Activated CD4-positive, alpha-beta memory T cell treated with anti-CD3 and anti-CD28 coated beads, Interleukin-2, amount 10 ng/mL, durations not matched to agents 7 days and 5 days (primary cell): Measurements from ENCODE around the gene ARHGDIB. TPM values are rescaled to one million over a fixed set of nuclear protein-coding genes. Genes with fewer than 3 reads are reported as not detected.

Source experiments
- CTCF ChIA-PET: fragments of 350-600 bp; sonication (Branson Sonifier 250); formaldehyde crosslinking; loops from one replicate; lab custom pipeline; 2021; ENCODE audit warnings: antibody characterized with exemption, inconsistent platforms; lab: Charles Lee
- POLR2A ChIA-PET: fragments of 350-600 bp; sonication (Branson Sonifier 250); formaldehyde crosslinking; loops from one replicate; lab custom pipeline; 2021; ENCODE audit warnings: antibody characterized with exemption; lab: Charles Lee
- DNase-seq: peaks from one replicate; pipeline ENCODE4 v3.0.0-alpha.2; 2020
- H3K27ac Mint-ChIP-seq: one replicate; pipeline ENCODE4 v1.8.0; 2021; ENCODE audit warnings: mild to moderate bottlenecking, mixed read lengths
- H3K27me3 Mint-ChIP-seq: one replicate; pipeline ENCODE4 v1.8.0; 2021; ENCODE audit warnings: mixed read lengths
- H3K36me3 Mint-ChIP-seq: one replicate; pipeline ENCODE4 v1.8.0; 2021; ENCODE audit warnings: low read depth, mixed read lengths
- H3K4me1 Mint-ChIP-seq: one replicate; pipeline ENCODE4 v1.8.0; 2021; ENCODE audit warnings: mixed read lengths
- H3K4me3 Mint-ChIP-seq: one replicate; pipeline ENCODE4 v1.8.0; 2021; ENCODE audit warnings: mild to moderate bottlenecking, mixed read lengths
- H3K9me3 Mint-ChIP-seq: one replicate; pipeline ENCODE4 v1.8.0; 2021; ENCODE audit warnings: mixed read lengths
- total RNA-seq, 2 experiments: library from RNA; stranded (reverse); gene quantifications; one replicate each; pipeline ENCODE4 v1.2.3, GENCODE V29; 2021

Gene ARHGDIB
- total RNA-seq, 2 experiments from 2014 or later = 1,463 to 1,491 TPM

GRCh38 chr12:14921218-14921617 lies 40.2 kb downstream of the ARHGDIB start:
- no peak overlapping the region for H3K27ac Mint-ChIP-seq
- peaks cover 60% of the 10 kb centered on the region for H3K36me3 Mint-ChIP-seq
- H3K27me3 Mint-ChIP-seq = no peaks in the 10 kb centered on the region
- H3K9me3 Mint-ChIP-seq = no peaks in the 10 kb centered on the region
- POLR2A ChIA-PET = interaction anchor here (0.7 to 1.5 kb wide), 8 partner anchors 9 to 151 kb away, joined by 3 to 6 read pairs (median 3); no protein-coding TSS in a partner anchor
- no peak overlapping the region for H3K4me3 Mint-ChIP-seq
- no peak for DNase-seq
- H3K4me1 Mint-ChIP-seq = peaks cover 16% of the 10 kb centered on the region
- CTCF ChIA-PET = interaction anchor here (0.8 to 1.1 kb wide), 3 partner anchors 9 to 91 kb away, joined by 3 read pairs; no protein-coding TSS in a partner anchor

- Mint-ChIP-seq H3K27ac (no peak overlapping the region), H3K4me3 (no peak overlapping the region), H3K27me3 (no peaks in the 10 kb centered on the region), H3K4me1 (peaks cover 16% of the 10 kb centered on the region), H3K36me3 (peaks cover 66% of the 10 kb centered on the region), H3K9me3 (no peaks in the 10 kb centered on the region)
- ChIA-PET POLR2A (interaction anchor here (0.7 to 1.5 kb wide), 4 partner anchors 9 to 28 kb away, joined by 4 to 6 read pairs (median 4); partner anchors contain the start of gene ERP27), CTCF (interaction anchor here (0.8 to 1.1 kb wide), 3 partner anchors 10 to 92 kb away, joined by 3 read pairs; no protein-coding TSS in a partner anchor)
- DNase-seq = no peak
These were observed 40.8 kb downstream of the ARHGDIB start for GRCh38 chr12:14920475-14921126.

DNA sequence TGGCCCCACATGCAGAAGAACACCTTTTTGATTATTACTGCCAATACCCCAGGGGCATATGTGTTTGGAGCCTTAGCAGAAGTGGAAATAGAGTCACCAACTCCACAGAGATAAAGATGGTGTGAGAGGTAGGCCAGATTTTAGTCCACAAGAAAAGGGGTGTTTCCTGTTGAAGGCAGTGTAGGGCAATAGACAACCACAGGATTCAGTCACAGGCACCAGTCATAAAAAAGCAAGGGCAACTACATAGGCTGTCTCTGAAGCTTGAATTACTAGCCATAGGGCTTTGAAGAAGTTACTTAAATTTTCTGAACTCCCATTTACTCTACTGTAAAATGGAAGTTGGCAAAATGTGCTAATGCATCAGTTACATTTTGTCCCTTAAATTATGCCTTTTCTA lies 41.9 kb downstream of the ARHGDIB start:
- no peak overlapping the region for H3K27ac Mint-ChIP-seq
- POLR2A ChIA-PET = no interaction called here
- no peaks in the 10 kb centered on the region for H3K27me3 Mint-ChIP-seq
- H3K4me3 Mint-ChIP-seq = no peak overlapping the region
- peaks cover 78% of the 10 kb centered on the region for H3K36me3 Mint-ChIP-seq
- H3K9me3 Mint-ChIP-seq = no peaks in the 10 kb centered on the region
- CTCF ChIA-PET = no interaction called here
- H3K4me1 Mint-ChIP-seq = peaks cover 16% of the 10 kb centered on the region
- DNase-seq = no peak

GRCh38 chr12:14915736-14916135 lies 45.7 kb downstream of the ARHGDIB start:
- Mint-ChIP-seq H3K36me3 (peaks cover 89% of the 10 kb centered on the region), H3K9me3 (no peaks in the 10 kb centered on the region), H3K27ac (no peak overlapping the region), H3K4me3 (no peak overlapping the region), H3K27me3 (no peaks in the 10 kb centered on the region), H3K4me1 (peaks cover 14% of the 10 kb centered on the region)
- no peak for DNase-seq
- POLR2A ChIA-PET = no interaction called here
- CTCF ChIA-PET = interaction anchor here (1.1 kb wide), 1 partner anchor 80 kb away, joined by 3 read pairs; no protein-coding TSS in a partner anchor

DNA sequence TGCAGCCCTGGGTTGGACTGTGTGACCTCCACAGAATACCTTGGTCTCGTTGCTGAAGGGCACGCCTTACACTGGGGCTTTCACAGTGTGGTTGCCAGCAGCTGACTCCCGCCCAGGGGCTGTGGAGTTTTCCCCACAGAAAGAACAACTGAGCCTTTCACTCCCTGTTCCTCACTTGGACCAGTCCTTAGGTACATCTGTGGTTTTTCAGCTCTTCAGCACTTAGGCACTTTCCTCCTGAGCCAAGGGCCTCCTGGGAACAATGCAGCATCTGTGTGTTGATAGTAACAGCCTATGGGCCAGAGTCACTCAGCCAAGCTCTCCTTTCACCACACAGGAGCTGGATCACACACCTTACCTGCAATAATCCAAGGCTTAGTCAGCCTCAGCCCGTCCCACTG lies 48.0 kb downstream of the ARHGDIB start:
- Mint-ChIP-seq H3K4me1 (peaks cover 15% of the 10 kb centered on the region), H3K27me3 (no peaks in the 10 kb centered on the region), H3K4me3 (no peak overlapping the region), H3K27ac (no peak overlapping the region), H3K9me3 (no peaks in the 10 kb centered on the region), H3K36me3 (peaks cover 84% of the 10 kb centered on the region)
- CTCF ChIA-PET = interaction anchor here (0.8 to 1.3 kb wide), 2 partner anchors 82 to 94 kb away, joined by 3 read pairs; no protein-coding TSS in a partner anchor
- POLR2A ChIA-PET = interaction anchor here (1.0 to 1.6 kb wide), 2 partner anchors 28 to 35 kb away, joined by 3 to 4 read pairs; no protein-coding TSS in a partner anchor
- no peak for DNase-seq

DNA sequence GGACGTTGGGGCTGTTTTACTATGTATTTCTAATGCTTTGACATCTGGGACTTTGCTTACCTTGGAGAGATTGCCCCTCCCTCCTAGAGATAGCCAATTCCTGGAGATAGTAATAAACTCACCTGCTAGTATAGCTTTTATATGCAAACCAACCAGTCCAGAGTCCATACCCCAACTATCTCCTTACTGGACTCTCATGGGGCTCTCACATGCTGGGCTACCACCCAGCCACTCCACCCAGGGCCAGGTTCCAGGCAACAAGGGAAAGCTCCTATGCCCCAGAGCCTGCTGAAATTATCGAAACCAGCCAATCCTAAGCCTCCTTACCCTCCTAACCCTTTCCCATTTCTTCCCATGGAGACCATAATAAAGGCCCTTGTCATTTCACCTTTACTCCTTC lies 50.3 kb downstream of the ARHGDIB start:
- CTCF ChIA-PET = no interaction called here

DNA sequence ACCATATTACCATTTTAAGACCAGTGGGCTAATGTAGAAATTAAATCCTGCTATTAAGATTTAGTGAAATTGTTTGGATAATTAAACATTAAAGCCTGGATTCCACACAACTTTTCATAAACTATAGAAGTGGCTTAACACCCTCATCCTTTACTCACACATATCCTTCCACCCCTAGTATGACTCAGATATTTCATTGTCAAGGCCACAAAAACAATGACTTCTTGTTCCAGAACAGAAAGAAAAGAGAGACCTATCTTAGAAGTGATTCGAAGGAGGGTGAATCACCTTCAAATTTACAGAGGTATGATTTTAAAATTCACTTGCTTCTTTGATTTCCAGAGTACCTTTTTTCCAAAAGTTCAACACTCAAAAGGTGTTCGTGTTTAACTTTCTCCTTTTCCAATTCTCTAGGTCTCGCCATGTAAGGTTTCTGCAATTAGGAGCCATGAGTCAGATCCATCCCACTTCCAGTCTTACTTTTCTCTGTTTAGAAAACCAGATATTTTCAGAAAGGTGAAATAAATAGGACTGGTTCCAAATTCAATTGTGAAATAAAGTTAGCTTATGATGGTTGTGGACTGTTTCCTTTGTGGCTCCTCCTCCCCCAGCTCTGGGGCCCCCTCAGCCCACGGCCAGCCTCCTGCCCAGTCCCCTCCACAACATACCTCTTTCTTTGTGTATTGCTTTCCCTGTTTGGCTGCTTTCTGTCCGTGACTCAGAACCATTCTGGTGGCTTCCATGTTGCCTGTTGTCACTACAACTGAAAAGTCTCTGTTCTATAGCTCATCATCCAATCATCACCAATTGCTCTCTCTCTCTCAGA lies 51.1 kb downstream of the ARHGDIB start:
- peaks cover 69% of the 10 kb centered on the region for H3K36me3 Mint-ChIP-seq
- H3K4me3 Mint-ChIP-seq = no peak overlapping the region
- peaks cover 21% of the 10 kb centered on the region for H3K4me1 Mint-ChIP-seq
- H3K27ac Mint-ChIP-seq = peak overlapping the region; percentile 28
- POLR2A ChIA-PET = interaction anchor here (1.4 kb wide), 1 partner anchor 11 kb away, joined by 5 read pairs; no protein-coding TSS in a partner anchor
- H3K9me3 Mint-ChIP-seq = no peaks in the 10 kb centered on the region
- no peaks in the 10 kb centered on the region for H3K27me3 Mint-ChIP-seq
- CTCF ChIA-PET = no interaction called here
- no peak for DNase-seq

More for the DNA sequence above, 50.3 kb downstream of the ARHGDIB start:
- H3K36me3 Mint-ChIP-seq = peaks cover 73% of the 10 kb centered on the region
- DNase-seq = no peak
- no peaks in the 10 kb centered on the region for H3K9me3 Mint-ChIP-seq
- H3K4me3 Mint-ChIP-seq = no peak overlapping the region
- POLR2A ChIA-PET = interaction anchor here (1.4 kb wide), 1 partner anchor 10 kb away, joined by 5 read pairs; no protein-coding TSS in a partner anchor
- no peaks in the 10 kb centered on the region for H3K27me3 Mint-ChIP-seq
- peaks cover 21% of the 10 kb centered on the region for H3K4me1 Mint-ChIP-seq
- no peak overlapping the region for H3K27ac Mint-ChIP-seq

DNA sequence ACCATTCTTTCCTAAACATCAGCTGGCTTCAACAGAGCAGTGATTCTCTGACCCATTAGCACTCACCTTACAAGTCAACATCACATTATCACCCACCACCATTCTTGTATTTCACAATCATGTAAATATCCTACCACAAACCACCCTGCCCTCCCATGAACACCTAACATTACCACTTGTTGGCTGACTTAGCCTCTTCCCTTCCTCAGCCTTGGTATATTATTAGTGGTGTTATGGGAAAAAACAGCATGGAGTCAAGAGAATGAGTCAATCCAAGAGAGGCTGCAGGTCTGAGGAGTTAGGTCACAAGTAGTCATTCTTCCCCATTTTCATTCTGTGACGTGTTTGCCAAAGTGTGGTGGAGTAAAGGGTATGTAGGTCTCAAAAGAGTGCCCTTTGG lies 53.4 kb downstream of the ARHGDIB start:
- H3K4me3 Mint-ChIP-seq = no peak overlapping the region
- ChIA-PET CTCF (no interaction called here), POLR2A (no interaction called here)
- H3K27me3 Mint-ChIP-seq = no peaks in the 10 kb centered on the region
- no peak for DNase-seq
- H3K27ac Mint-ChIP-seq = no peak overlapping the region
- peaks cover 21% of the 10 kb centered on the region for H3K4me1 Mint-ChIP-seq
- peaks cover 50% of the 10 kb centered on the region for H3K36me3 Mint-ChIP-seq
- H3K9me3 Mint-ChIP-seq = no peaks in the 10 kb centered on the region

DNA sequence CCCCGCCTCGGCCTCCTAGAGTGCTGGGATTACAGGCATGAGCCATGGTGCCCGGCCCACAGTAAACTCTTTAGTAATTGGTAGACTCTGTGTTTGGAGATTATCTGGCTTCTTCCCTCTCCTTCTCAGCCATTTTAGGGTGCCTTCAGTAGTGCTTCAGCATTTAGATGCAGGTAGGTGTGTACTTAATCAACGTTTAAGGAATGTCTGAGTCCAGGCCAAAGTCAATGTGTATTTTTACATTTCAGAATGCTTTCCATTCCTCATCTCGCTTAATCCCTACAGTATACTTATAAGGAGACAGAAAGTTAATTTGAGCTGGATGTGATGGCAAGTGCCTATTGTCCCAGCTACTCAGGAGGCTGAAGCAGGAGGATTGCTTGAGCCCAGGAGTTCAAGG lies 55.3 kb downstream of the ARHGDIB start:
- Mint-ChIP-seq H3K27me3 (no peaks in the 10 kb centered on the region), H3K27ac (no peak overlapping the region), H3K9me3 (no peaks in the 10 kb centered on the region), H3K4me3 (no peak overlapping the region), H3K4me1 (peaks cover 18% of the 10 kb centered on the region), H3K36me3 (peaks cover 38% of the 10 kb centered on the region)
- CTCF ChIA-PET = no interaction called here
- POLR2A ChIA-PET = no interaction called here
- no peak for DNase-seq

GRCh38 chr12:14905269-14906004 lies 56.0 kb downstream of the ARHGDIB start:
- ChIA-PET POLR2A (no interaction called here), CTCF (no interaction called here)
- no peaks in the 10 kb centered on the region for H3K27me3 Mint-ChIP-seq
- no peak overlapping the region for H3K4me3 Mint-ChIP-seq
- peaks cover 33% of the 10 kb centered on the region for H3K36me3 Mint-ChIP-seq
- no peak for DNase-seq
- no peaks in the 10 kb centered on the region for H3K9me3 Mint-ChIP-seq
- no peak overlapping the region for H3K27ac Mint-ChIP-seq
- H3K4me1 Mint-ChIP-seq = peaks cover 14% of the 10 kb centered on the region

DNA sequence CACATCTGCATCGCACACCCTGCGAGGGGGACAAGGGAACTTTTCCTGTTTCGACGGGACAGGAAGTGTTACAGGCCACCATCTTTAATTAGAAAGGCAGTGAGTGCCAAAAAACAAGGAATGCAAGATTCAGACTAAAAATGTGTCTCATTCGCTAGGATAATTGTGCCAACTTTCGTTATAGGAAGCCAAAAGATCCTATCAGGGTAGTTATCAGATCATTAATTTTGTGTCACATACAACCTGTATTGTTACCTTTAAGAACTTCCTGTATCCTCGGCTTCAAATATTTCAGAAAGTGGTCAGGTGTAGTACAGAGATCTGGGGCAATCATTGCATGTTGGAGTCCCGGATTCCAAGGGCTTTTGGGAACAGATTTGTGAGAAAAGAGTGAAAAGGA lies 56.5 kb downstream of the ARHGDIB start:
- H3K4me3 Mint-ChIP-seq = no peak overlapping the region
- H3K27ac Mint-ChIP-seq = no peak overlapping the region
- H3K27me3 Mint-ChIP-seq = no peaks in the 10 kb centered on the region
- peaks cover 28% of the 10 kb centered on the region for H3K36me3 Mint-ChIP-seq
- ChIA-PET CTCF (no interaction called here), POLR2A (no interaction called here)
- DNase-seq = no peak
- peaks cover 9% of the 10 kb centered on the region for H3K4me1 Mint-ChIP-seq
- no peaks in the 10 kb centered on the region for H3K9me3 Mint-ChIP-seq

- H3K27me3 Mint-ChIP-seq = no peaks in the 10 kb centered on the region
- H3K27ac Mint-ChIP-seq = no peak overlapping the region
- H3K9me3 Mint-ChIP-seq = no peaks in the 10 kb centered on the region
- ChIA-PET POLR2A (no interaction called here), CTCF (no interaction called here)
- peaks cover 20% of the 10 kb centered on the region for H3K36me3 Mint-ChIP-seq
- no peak for DNase-seq
- H3K4me1 Mint-ChIP-seq = peaks cover 9% of the 10 kb centered on the region
- no peak overlapping the region for H3K4me3 Mint-ChIP-seq
These were observed 57.9 kb downstream of the ARHGDIB start for GRCh38 chr12:14903386-14904098.
